GM23338 (cell line): ENCODE results near the gene DNAH10. TPM values are rescaled to one million over a fixed set of nuclear protein-coding genes. Genes with fewer than 3 reads are reported as not detected.

Source experiments
- ATAC-seq: fragments of 200-7000 bp; cut with Tn5 transposase; 3 replicates; pipeline ENCODE4 v1.9.1; 2020
- DNase-seq: peaks from one replicate; pipeline ENCODE4 v3.0.0-alpha.2; 2015; ENCODE audit warnings: low spot score
- H2AFZ ChIP-seq: fragments of 200-600 bp; sonication (generic); 2 replicates; pipeline ENCODE4 v1.8.0; 2016; ENCODE audit warnings: antibody characterized with exemption, mild to moderate bottlenecking, moderate library complexity
- H3F3A ChIP-seq: fragments of 200-600 bp; sonication (generic); replicated peaks from 2 replicates; pipeline ENCODE4 v1.8.0; 2017; ENCODE audit warnings: antibody characterized with exemption, mixed run types, low read depth
- H3K27ac ChIP-seq: fragments of 200-600 bp; sonication (generic); 2 replicates; pipeline ENCODE4 v1.6.1; 2016; ENCODE audit warnings: low read depth
- H3K27me3 ChIP-seq: fragments of 200-600 bp; sonication (generic); 2 replicates; pipeline ENCODE4 v1.8.0; 2016; ENCODE audit warnings: mild to moderate bottlenecking, mixed run types, moderate library complexity; ENCODE audit not compliant: insufficient read depth
- H3K36me3 ChIP-seq: fragments of 200-600 bp; sonication (generic); 2 replicates; pipeline ENCODE4 v1.8.0; 2016; ENCODE audit warnings: mild to moderate bottlenecking; ENCODE audit not compliant: insufficient read depth
- H3K4me1 ChIP-seq: fragments of 200-600 bp; sonication (generic); 2 replicates; pipeline ENCODE4 v1.8.0; 2016; ENCODE audit warnings: mild to moderate bottlenecking, moderate library complexity; ENCODE audit not compliant: insufficient read depth
- H3K4me2 ChIP-seq: fragments of 200-600 bp; sonication (generic); 2 replicates; pipeline ENCODE4 v1.7.1; 2017; ENCODE audit warnings: mixed run types
- H3K4me3 ChIP-seq: fragments of 200-600 bp; sonication (generic); 2 replicates; pipeline ENCODE4 v1.6.1; 2016; ENCODE audit warnings: mixed run types
- H3K79me2 ChIP-seq: fragments of 200-600 bp; sonication (generic); replicated peaks from 2 replicates; pipeline ENCODE4 v1.8.0; 2017; ENCODE audit warnings: mild to moderate bottlenecking; ENCODE audit not compliant: insufficient read depth
- H3K9me2 ChIP-seq: fragments of 200-600 bp; sonication (generic); 2 replicates; pipeline ENCODE4 v1.8.0; 2017; ENCODE audit not compliant: insufficient read depth
- H4K20me1 ChIP-seq: fragments of 200-600 bp; sonication (generic); replicated peaks from 2 replicates; pipeline ENCODE4 v1.8.0; 2017; ENCODE audit warnings: mild to moderate bottlenecking; ENCODE audit not compliant: insufficient read depth
- H3K27ac Mint-ChIP-seq: 2 replicates; pipeline ENCODE4 v1.8.0; 2020; ENCODE audit warnings: inconsistent platforms, mild to moderate bottlenecking, moderate library complexity, mixed read lengths
- H3K27me3 Mint-ChIP-seq: 3 replicates; pipeline ENCODE4 v1.8.0; 2022; ENCODE audit warnings: low read depth, mild to moderate bottlenecking, moderate library complexity, mixed read lengths, inconsistent platforms; ENCODE audit not compliant: insufficient read depth, poor library complexity
- H3K36me3 Mint-ChIP-seq: 3 replicates; pipeline ENCODE4 v1.8.0; 2021; ENCODE audit warnings: low read depth, mild to moderate bottlenecking, inconsistent platforms, moderate library complexity, mixed read lengths
- H3K4me1 Mint-ChIP-seq: 3 replicates; pipeline ENCODE4 v1.8.0; 2020; ENCODE audit warnings: mild to moderate bottlenecking, inconsistent platforms, mixed read lengths
- H3K4me3 Mint-ChIP-seq: 3 replicates; pipeline ENCODE4 v1.8.0; 2021; ENCODE audit warnings: moderate library complexity, mild to moderate bottlenecking, inconsistent platforms, mixed read lengths
- H3K9me3 Mint-ChIP-seq: 3 replicates; pipeline ENCODE4 v1.8.0; 2020; ENCODE audit warnings: moderate library complexity, mild to moderate bottlenecking, inconsistent platforms, mixed read lengths
- NANOG ChIP-seq: IDR thresholded peaks from 2 replicates; pipeline ENCODE4 v1.6.1; 2016; ENCODE audit warnings: antibody characterized with exemption, borderline replicate concordance
- STAT1 ChIP-seq: IDR thresholded peaks from one replicate; pipeline ENCODE4 v1.6.1; 2016; ENCODE audit warnings: antibody characterized with exemption; ENCODE audit not compliant: unreplicated experiment
- ZNF331 ChIP-seq: fragments of 250-450 bp; sonication (Bioruptor Pico); IDR thresholded peaks from 2 replicates; pipeline ENCODE4 v1.5.0; 2020; ENCODE audit warnings: low read depth, mild to moderate bottlenecking, moderate library complexity
- polyA plus RNA-seq: library from polyadenylated mRNA; unstranded; fragments of >200 nt; fragmentation: Nextera tagmentation; extraction: Ambion mirVana; gene quantifications from 2 replicates; pipeline ENCODE4 v1.2.1, GENCODE V29; 2016
- total RNA-seq: library from RNA; depleted of rRNA; stranded (reverse); fragments of >200 nt; shearing (Covaris generic); gene quantifications from 2 replicates; pipeline ENCODE4 v1.2.3, GENCODE V29; 2014
- TF ChIP-seq, protein P1 (sequence below): fragments of 250-450 bp; sonication (Bioruptor Pico); IDR thresholded peaks from 2 replicates; pipeline ENCODE4 v1.5.0; 2020; ENCODE audit warnings: mild to moderate bottlenecking, moderate library complexity
- TF ChIP-seq, protein P2 (sequence below): IDR thresholded peaks from one replicate; pipeline ENCODE4 v1.6.1; 2018; ENCODE audit warnings: antibody characterized with exemption; ENCODE audit not compliant: unreplicated experiment

DNAH10 gene
- total and polyA plus RNA-seq, 2 experiments from 2014 or later, result 0.03 TPM

DNA sequence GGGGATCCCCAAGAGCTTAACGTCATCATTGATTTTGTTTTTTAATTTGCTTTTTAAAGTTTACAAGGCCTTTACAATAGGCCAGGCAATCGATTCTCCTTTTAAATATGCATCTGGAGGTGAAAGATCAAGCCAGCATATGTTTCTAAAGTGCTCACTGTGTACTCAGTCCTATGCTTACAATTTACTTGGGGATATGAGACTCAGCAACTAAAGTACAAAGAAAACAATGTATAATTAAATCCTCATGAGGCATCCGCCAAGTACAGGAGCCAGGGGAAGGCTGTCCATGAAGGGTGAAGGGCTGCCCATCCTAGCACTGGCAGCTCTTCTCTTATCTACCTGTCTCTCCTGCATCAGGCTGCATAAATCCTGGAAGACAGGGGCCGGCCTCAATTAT lies 198.8 kb downstream of the DNAH10 start:
- ATAC-seq, result no peak
- H3K79me2 ChIP-seq, result no peaks in the 10 kb centered on the region
- H3K36me3 ChIP-seq, result no peaks in the 10 kb centered on the region
- H3F3A ChIP-seq, result no peaks in the 10 kb centered on the region
- no peak overlapping the region for H3K4me3 Mint-ChIP-seq
- H2AFZ ChIP-seq, result no peak overlapping the region
- peaks cover 65% of the 10 kb centered on the region for H3K27me3 Mint-ChIP-seq
- no peaks in the 10 kb centered on the region for H3K9me3 Mint-ChIP-seq
- H3K4me3 ChIP-seq, result no peak overlapping the region
- H3K4me2 ChIP-seq, result no peak overlapping the region
- TF ChIP-seq STAT1 (no peak), NANOG (no peak), ZNF331 (CRISPR knock-in tag) (no peak)
- TF ChIP-seq, protein P1, sequence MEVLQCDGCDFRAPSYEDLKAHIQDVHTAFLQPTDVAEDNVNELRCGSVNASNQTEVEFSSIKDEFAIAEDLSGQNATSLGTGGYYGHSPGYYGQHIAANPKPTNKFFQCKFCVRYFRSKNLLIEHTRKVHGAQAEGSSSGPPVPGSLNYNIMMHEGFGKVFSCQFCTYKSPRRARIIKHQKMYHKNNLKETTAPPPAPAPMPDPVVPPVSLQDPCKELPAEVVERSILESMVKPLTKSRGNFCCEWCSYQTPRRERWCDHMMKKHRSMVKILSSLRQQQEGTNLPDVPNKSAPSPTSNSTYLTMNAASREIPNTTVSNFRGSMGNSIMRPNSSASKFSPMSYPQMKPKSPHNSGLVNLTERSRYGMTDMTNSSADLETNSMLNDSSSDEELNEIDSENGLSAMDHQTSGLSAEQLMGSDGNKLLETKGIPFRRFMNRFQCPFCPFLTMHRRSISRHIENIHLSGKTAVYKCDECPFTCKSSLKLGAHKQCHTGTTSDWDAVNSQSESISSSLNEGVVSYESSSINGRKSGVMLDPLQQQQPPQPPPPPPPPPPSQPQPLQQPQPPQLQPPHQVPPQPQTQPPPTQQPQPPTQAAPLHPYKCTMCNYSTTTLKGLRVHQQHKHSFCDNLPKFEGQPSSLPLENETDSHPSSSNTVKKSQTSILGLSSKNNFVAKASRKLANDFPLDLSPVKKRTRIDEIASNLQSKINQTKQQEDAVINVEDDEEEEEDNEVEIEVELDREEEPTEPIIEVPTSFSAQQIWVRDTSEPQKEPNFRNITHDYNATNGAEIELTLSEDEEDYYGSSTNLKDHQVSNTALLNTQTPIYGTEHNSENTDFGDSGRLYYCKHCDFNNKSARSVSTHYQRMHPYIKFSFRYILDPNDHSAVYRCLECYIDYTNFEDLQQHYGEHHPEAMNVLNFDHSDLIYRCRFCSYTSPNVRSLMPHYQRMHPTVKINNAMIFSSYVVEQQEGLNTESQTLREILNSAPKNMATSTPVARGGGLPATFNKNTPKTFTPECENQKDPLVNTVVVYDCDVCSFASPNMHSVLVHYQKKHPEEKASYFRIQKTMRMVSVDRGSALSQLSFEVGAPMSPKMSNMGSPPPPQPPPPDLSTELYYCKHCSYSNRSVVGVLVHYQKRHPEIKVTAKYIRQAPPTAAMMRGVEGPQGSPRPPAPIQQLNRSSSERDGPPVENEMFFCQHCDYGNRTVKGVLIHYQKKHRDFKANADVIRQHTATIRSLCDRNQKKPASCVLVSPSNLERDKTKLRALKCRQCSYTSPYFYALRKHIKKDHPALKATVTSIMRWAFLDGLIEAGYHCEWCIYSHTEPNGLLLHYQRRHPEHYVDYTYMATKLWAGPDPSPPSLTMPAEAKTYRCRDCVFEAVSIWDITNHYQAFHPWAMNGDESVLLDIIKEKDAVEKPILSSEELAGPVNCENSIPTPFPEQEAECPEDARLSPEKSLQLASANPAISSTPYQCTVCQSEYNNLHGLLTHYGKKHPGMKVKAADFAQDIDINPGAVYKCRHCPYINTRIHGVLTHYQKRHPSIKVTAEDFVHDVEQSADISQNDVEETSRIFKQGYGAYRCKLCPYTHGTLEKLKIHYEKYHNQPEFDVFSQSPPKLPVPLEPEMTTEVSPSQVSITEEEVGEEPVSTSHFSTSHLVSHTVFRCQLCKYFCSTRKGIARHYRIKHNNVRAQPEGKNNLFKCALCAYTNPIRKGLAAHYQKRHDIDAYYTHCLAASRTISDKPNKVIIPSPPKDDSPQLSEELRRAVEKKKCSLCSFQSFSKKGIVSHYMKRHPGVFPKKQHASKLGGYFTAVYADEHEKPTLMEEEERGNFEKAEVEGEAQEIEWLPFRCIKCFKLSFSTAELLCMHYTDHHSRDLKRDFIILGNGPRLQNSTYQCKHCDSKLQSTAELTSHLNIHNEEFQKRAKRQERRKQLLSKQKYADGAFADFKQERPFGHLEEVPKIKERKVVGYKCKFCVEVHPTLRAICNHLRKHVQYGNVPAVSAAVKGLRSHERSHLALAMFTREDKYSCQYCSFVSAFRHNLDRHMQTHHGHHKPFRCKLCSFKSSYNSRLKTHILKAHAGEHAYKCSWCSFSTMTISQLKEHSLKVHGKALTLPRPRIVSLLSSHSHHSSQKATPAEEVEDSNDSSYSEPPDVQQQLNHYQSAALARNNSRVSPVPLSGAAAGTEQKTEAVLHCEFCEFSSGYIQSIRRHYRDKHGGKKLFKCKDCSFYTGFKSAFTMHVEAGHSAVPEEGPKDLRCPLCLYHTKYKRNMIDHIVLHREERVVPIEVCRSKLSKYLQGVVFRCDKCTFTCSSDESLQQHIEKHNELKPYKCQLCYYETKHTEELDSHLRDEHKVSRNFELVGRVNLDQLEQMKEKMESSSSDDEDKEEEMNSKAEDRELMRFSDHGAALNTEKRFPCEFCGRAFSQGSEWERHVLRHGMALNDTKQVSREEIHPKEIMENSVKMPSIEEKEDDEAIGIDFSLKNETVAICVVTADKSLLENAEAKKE (CRISPR knock-in tag), result no peak
- TF ChIP-seq, protein P2, sequence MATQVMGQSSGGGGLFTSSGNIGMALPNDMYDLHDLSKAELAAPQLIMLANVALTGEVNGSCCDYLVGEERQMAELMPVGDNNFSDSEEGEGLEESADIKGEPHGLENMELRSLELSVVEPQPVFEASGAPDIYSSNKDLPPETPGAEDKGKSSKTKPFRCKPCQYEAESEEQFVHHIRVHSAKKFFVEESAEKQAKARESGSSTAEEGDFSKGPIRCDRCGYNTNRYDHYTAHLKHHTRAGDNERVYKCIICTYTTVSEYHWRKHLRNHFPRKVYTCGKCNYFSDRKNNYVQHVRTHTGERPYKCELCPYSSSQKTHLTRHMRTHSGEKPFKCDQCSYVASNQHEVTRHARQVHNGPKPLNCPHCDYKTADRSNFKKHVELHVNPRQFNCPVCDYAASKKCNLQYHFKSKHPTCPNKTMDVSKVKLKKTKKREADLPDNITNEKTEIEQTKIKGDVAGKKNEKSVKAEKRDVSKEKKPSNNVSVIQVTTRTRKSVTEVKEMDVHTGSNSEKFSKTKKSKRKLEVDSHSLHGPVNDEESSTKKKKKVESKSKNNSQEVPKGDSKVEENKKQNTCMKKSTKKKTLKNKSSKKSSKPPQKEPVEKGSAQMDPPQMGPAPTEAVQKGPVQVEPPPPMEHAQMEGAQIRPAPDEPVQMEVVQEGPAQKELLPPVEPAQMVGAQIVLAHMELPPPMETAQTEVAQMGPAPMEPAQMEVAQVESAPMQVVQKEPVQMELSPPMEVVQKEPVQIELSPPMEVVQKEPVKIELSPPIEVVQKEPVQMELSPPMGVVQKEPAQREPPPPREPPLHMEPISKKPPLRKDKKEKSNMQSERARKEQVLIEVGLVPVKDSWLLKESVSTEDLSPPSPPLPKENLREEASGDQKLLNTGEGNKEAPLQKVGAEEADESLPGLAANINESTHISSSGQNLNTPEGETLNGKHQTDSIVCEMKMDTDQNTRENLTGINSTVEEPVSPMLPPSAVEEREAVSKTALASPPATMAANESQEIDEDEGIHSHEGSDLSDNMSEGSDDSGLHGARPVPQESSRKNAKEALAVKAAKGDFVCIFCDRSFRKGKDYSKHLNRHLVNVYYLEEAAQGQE, result no peak
- H3K9me2 ChIP-seq, result no peaks in the 10 kb centered on the region
- H3K36me3 Mint-ChIP-seq, result no peaks in the 10 kb centered on the region
- no peaks in the 10 kb centered on the region for H3K4me1 ChIP-seq
- no peak overlapping the region for H3K27ac ChIP-seq
- no peak overlapping the region for H3K27ac Mint-ChIP-seq
- H3K27me3 ChIP-seq, result peaks cover 100% of the 10 kb centered on the region
- no peaks in the 10 kb centered on the region; the same call in 2 of the 3 replicates for H3K4me1 Mint-ChIP-seq
- peaks cover 14% of the 10 kb centered on the region for H4K20me1 ChIP-seq
- DNase-seq, result no peak
